ENCODE results near the gene KIFC1. TPM values are rescaled to one million over a fixed set of nuclear protein-coding genes. Genes with fewer than 3 reads are reported as not detected.
"Not testable (repeated sequence)": the region's sequence is repeated elsewhere in the genome, so short reads cannot be mapped to it uniquely, and the experiment has no call there.

The KIFC1 gene
- total RNA-seq, 2 experiments from 2014 or later = 117 to 127 TPM

DNA sequence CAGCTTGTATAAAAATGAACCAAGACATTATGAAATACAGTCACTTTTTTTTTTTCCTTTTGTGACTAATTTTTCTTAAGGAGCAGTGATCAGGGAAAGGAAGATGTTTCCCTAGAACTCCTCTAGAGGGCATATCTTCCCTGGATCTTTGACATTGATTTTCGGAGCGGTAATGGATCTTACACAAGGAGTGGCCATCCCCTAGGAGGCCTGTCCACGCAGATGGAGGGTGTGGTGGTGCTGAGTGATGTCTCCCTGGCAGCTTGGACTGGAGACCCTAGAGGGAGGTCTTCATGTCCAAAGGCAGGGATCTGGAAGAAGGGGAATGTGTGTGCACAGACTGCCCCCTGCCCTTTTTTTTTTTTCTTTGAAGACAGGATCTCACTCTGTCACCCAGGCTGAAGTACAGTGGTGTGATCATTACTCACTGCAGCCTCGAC, 7.0 kb upstream of the KIFC1 start:
- no peak overlapping the region for H3K4me3 Mint-ChIP-seq
- no peak overlapping the region for H3K27ac Mint-ChIP-seq
- POLR2A ChIA-PET = interaction anchor here (0.7 to 1.2 kb wide), 2 partner anchors 10 to 225 kb away, joined by 3 to 5 read pairs; no protein-coding TSS in a partner anchor
- no peak for ATAC-seq (ENCODE audit: low read depth)
- no peaks in the 10 kb centered on the region for H3K9me3 Mint-ChIP-seq
- H3K4me1 Mint-ChIP-seq = no peaks in the 10 kb centered on the region
- H3K27me3 Mint-ChIP-seq = peaks cover 2% of the 10 kb centered on the region
- no peak for DNase-seq
- no peaks in the 10 kb centered on the region for H3K36me3 Mint-ChIP-seq

DNA sequence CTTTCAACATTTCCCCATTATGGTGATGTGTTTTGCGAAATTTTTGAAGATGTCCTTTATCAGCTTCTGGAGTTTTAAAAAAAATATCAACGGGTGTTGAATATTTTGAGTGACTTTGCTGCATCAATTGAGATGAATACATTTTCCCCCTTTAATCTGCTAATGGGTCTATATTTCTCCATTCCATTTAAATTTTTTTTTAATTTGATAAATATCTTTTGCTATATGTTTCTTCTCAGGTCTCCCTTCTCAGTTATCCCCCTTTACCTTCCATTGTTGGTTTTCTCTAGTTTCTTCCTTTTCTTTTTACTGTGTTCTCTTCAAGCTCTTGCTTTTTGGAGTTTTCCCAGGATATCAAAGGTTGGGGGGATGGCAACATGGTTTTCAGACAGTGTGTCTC, 1.4 kb upstream of the KIFC1 start:
- no peaks in the 10 kb centered on the region for H3K9me3 Mint-ChIP-seq
- H3K4me3 Mint-ChIP-seq = no peak overlapping the region
- peaks cover 22% of the 10 kb centered on the region for H3K36me3 Mint-ChIP-seq
- H3K4me1 Mint-ChIP-seq = peaks cover 30% of the 10 kb centered on the region
- ATAC-seq (ENCODE audit: low read depth) (no peak), DNase-seq (no peak)
- H3K27me3 Mint-ChIP-seq = peaks cover 2% of the 10 kb centered on the region
- POLR2A ChIA-PET = interaction anchor here (0.9 to 1.7 kb wide), 3 partner anchors 35 to 113 kb away, joined by 3 to 6 read pairs (median 3); partner anchors contain the start of gene B3GALT4
- H3K27ac Mint-ChIP-seq = no peak overlapping the region

DNA sequence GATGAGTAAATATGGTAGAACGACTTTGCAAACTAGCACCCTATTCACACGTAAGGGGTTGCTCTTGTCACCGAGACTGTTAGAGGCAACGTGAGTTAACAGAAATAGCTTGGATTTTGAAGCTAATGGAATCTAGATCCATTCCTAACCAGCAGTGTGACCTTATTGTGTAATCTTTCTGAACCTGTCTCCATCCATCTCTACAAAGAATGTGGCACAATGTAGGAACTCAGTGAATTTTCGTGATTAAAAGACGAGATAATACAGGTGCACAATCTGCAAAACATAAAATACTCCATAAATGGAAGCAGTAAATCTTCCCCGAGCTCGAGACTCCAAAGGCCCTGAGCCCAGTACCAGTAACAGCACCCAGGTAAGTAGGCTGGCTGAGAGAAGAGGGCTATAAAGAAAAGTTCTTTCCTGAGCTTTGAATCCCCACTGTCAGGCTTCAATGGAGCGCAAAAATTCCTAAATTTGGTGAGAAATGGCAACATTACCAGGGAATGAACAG, 801 bp upstream of the KIFC1 start:
- Mint-ChIP-seq H3K27me3 (no peaks in the 10 kb centered on the region), H3K9me3 (no peaks in the 10 kb centered on the region), H3K36me3 (peaks cover 27% of the 10 kb centered on the region), H3K4me1 (peaks cover 35% of the 10 kb centered on the region), H3K4me3 (peak overlapping the region; percentile 94), H3K27ac (peak overlapping the region; percentile 89)
- DNase-seq (no peak), ATAC-seq (ENCODE audit: low read depth) (no peak)
- POLR2A ChIA-PET = interaction anchor here (0.9 to 1.7 kb wide), 7 partner anchors 19 to 188 kb away, joined by 3 to 8 read pairs (median 4); partner anchors contain the start of genes B3GALT4, ZBTB22 and ZBTB9

DNA sequence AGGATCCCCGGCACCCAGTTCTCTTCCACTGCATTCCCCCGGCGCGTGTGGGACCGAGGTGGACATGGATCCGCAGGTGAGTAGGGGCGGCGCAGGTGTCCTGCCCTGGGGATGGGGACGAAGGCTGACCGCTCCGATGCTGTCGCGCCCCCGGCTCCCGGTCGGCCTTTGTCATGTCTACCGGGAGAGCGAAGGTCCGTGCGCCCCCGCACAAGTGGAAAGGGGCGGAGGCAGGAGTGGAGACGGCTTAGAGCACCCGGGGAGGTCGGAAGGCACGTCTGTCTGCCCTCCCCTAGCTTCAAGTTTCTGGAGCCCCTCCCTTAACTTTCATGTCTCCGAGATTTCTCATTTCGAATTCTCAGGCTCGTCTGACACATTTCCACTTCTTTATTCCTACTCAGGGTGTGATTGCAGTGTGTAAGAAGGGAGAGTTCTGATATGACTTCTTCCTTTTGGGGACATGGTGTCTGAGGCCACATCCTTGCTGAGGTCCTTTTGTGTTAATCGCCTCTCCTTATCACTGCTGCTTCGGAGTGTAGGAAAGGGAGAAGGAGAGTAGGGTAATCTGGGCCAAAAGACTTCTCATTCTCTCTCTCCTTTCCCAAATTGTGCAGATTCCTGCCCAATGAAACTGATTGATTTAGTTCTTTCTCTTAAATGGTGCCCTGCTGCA, 435 bp downstream of the KIFC1 start:
- H3K27ac Mint-ChIP-seq = peak overlapping the region; percentile 89
- POLR2A ChIA-PET = interaction anchor here (0.6 to 1.6 kb wide), 14 partner anchors 12 to 176 kb away, joined by 3 to 8 read pairs (median 4); partner anchors contain the start of genes B3GALT4, CUTA and RGL2
- DNase-seq = no peak
- peak; percentile 7 for ATAC-seq (ENCODE audit: low read depth)
- peak overlapping the region; percentile 94 for H3K4me3 Mint-ChIP-seq
- H3K27me3 Mint-ChIP-seq = no peaks in the 10 kb centered on the region
- no peaks in the 10 kb centered on the region for H3K9me3 Mint-ChIP-seq
- peaks cover 39% of the 10 kb centered on the region for H3K4me1 Mint-ChIP-seq
- peaks cover 31% of the 10 kb centered on the region for H3K36me3 Mint-ChIP-seq

DNA sequence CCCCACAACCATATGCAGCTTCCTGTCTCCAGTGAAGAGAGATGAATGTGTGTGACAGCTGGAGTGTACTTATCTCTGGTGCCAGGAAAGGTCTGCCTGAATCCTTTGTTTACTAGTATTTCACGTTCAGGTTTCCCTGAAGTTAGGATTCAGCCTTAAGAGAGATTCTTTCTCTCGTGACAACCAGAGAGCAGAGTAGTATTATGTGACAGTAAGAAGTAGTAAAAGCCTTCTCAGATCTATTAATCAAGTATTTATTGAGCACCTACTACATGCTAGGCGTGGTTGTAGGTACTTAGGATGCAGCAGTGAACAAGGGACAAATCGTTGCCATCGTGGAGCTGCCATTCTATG, 949 bp downstream of the KIFC1 start:
- peaks cover 40% of the 10 kb centered on the region for H3K4me1 Mint-ChIP-seq
- H3K36me3 Mint-ChIP-seq = peaks cover 33% of the 10 kb centered on the region
- no peak for ATAC-seq (ENCODE audit: low read depth)
- no peaks in the 10 kb centered on the region for H3K9me3 Mint-ChIP-seq
- no peak for DNase-seq
- peak overlapping the region; percentile 94 for H3K4me3 Mint-ChIP-seq
- no peaks in the 10 kb centered on the region for H3K27me3 Mint-ChIP-seq
- POLR2A ChIA-PET = interaction anchor here (0.6 to 1.6 kb wide), 14 partner anchors 12 to 176 kb away, joined by 3 to 8 read pairs (median 4); partner anchors contain the start of genes B3GALT4, CUTA and RGL2
- peak overlapping the region; percentile 89 for H3K27ac Mint-ChIP-seq

DNA sequence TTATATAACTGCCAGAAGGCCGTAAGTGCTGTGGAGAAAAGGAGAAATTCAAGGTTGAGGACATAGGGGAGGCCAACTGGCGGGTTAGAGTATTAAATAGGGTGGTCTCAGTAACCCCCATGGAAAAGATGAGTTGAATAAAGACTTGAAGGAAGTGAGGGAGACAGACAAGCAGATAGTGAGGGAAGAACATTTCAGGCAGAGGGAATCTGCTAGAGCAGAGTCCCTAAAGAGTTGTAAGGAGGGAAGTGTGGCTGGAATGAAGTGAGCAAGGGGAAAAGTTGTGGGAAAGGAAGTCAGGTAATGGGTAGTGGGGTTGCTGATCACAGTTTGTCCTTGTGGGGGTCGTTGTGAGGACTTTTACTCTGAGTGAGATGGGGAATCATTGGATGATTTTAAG, 1.4 kb downstream of the KIFC1 start:
- ATAC-seq (ENCODE audit: low read depth) (no peak), DNase-seq (no peak)
- Mint-ChIP-seq H3K4me3 (peak overlapping the region; percentile 94), H3K9me3 (no peaks in the 10 kb centered on the region), H3K36me3 (peaks cover 35% of the 10 kb centered on the region), H3K4me1 (peaks cover 44% of the 10 kb centered on the region), H3K27ac (peak overlapping the region; percentile 89), H3K27me3 (no peaks in the 10 kb centered on the region)
- POLR2A ChIA-PET = interaction anchor here (0.6 to 1.6 kb wide), 10 partner anchors 11 to 141 kb away, joined by 3 to 8 read pairs (median 4); partner anchors contain the start of genes B3GALT4, CUTA and RGL2

DNA sequence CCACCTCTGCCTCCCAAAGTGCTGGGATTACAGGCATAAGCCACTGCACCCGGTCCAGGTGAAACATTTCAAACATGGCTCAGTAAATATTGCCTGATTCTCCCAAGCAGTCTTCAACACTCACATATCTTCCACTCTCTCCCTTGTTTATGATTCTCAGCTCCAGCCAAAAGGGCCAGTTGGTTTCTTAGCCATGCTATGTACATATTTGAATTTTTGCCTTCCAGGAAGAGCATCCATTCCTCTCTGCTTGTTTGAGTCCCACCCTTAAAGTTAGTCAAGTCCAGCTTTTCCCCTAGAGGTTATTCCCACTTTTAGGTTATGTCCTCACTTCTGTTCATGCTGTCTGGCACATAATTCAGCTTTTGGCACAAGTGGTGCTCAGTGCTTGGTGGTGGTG, 5.9 kb downstream of the KIFC1 start:
- DNase-seq (no peak), ATAC-seq (ENCODE audit: low read depth) (no peak)
- no peaks in the 10 kb centered on the region for H3K27me3 Mint-ChIP-seq
- peaks cover 38% of the 10 kb centered on the region for H3K4me1 Mint-ChIP-seq
- H3K4me3 Mint-ChIP-seq = no peak overlapping the region
- peaks cover 43% of the 10 kb centered on the region for H3K36me3 Mint-ChIP-seq
- H3K27ac Mint-ChIP-seq = no peak overlapping the region
- POLR2A ChIA-PET = interaction anchor here (1.5 to 1.7 kb wide), 2 partner anchors 8 to 148 kb away, joined by 3 to 5 read pairs; no protein-coding TSS in a partner anchor
- no peaks in the 10 kb centered on the region for H3K9me3 Mint-ChIP-seq

DNA sequence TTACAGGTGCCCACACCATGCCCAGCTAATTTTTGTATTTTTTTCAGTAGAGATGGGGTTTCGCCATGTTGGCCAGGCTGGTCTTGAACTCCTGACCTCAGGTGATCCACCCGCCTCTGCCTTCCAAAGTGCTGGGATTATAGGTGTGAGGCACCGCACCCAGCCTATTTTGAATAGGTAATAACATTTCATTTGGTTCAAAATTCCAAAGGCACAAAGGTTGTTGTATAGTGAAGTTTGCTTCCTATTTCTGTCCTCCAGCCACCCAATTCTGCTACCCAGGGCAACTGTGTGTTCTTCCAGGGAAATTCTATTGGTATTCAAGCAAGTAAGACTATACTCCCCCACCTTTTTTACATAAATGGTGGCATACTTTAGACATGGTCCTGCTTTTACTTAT, 7.0 kb downstream of the KIFC1 start:
- POLR2A ChIA-PET = interaction anchor here (0.6 kb wide), 1 partner anchor 55 kb away, joined by 3 read pairs; no protein-coding TSS in a partner anchor
- H3K4me3 Mint-ChIP-seq; ATAC-seq (ENCODE audit: low read depth); H3K27me3 Mint-ChIP-seq; DNase-seq; H3K9me3 Mint-ChIP-seq; H3K27ac Mint-ChIP-seq: not testable (repeated sequence)
- Mint-ChIP-seq H3K4me1 (peaks cover 31% of the 10 kb centered on the region), H3K36me3 (peaks cover 42% of the 10 kb centered on the region)

DNA sequence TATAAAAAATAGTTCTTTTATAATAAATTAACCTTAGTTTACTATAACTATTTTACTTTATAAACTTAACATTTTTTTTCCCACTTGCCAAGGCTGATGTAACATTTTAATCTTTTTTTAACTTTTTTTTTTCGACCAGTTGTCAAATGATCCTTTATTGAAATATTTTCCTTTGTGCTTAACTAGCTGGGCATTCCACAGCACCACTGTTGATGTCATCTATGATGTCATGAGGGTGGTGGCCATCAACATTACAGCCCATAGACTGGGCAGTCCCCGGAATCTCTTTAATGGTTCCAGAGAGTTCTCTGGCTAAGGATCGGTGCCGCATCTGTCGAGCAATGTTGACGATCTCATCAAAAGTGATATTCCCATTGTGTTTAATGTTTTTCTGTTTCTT, 8.3 kb downstream of the KIFC1 start:
- DNase-seq; ATAC-seq (ENCODE audit: low read depth); H3K4me3 Mint-ChIP-seq; H3K27me3 Mint-ChIP-seq; H3K9me3 Mint-ChIP-seq; H3K27ac Mint-ChIP-seq; POLR2A ChIA-PET: not testable (repeated sequence)
- Mint-ChIP-seq H3K4me1 (peaks cover 24% of the 10 kb centered on the region), H3K36me3 (peaks cover 44% of the 10 kb centered on the region)

DNA sequence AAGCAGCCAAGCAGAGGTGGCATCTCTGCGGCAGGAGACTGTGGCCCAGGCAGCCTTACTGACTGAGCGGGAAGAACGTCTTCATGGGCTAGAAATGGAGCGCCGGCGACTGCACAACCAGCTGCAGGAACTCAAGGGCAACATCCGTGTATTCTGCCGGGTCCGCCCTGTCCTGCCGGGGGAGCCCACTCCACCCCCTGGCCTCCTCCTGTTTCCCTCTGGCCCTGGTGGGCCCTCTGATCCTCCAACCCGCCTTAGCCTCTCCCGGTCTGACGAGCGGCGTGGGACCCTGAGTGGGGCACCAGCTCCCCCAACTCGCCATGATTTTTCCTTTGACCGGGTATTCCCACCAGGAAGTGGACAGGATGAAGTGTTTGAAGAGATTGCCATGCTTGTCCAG, 13.3 kb downstream of the KIFC1 start:
- Mint-ChIP-seq H3K27ac (peak overlapping the region; percentile 56), H3K9me3 (no peaks in the 10 kb centered on the region), H3K27me3 (no peaks in the 10 kb centered on the region), H3K4me1 (peaks cover 19% of the 10 kb centered on the region), H3K36me3 (peaks cover 40% of the 10 kb centered on the region), H3K4me3 (no peak overlapping the region)
- ATAC-seq (ENCODE audit: low read depth) = no peak
- DNase-seq = no peak
- POLR2A ChIA-PET = no interaction called here

DNA sequence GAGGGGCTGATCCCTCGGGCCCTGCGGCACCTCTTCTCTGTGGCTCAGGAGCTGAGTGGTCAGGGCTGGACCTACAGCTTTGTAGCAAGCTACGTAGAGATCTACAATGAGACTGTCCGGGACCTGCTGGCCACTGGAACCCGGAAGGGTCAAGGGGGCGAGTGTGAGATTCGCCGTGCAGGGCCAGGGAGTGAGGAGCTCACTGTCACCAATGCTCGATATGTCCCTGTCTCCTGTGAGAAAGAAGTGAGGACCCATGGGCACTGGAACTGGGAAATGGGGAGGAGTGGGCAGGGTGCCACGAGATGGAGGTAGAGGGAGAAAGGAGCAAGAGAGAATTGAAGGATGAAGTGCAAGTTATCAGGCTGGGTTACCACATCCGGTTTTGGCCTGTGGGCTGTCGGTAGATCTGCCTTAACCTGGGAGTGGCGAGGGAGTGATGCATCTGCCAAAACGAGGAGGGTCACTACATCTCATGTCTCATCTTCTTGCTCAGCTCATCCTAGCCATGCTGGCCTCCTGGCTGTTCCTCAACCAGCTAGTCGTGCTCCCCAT, 13.8 kb downstream of the KIFC1 start:
- Mint-ChIP-seq H3K27me3 (no peaks in the 10 kb centered on the region), H3K4me3 (peak overlapping the region; percentile 14), H3K36me3 (peaks cover 38% of the 10 kb centered on the region), H3K4me1 (peaks cover 19% of the 10 kb centered on the region), H3K9me3 (no peaks in the 10 kb centered on the region), H3K27ac (peak overlapping the region; percentile 56)
- ATAC-seq (ENCODE audit: low read depth) (no peak), DNase-seq (no peak)
- POLR2A ChIA-PET = interaction anchor here (0.6 to 1.2 kb wide), 4 partner anchors 9 to 132 kb away, joined by 3 to 5 read pairs (median 4); partner anchors contain the start of gene CUTA

DNA sequence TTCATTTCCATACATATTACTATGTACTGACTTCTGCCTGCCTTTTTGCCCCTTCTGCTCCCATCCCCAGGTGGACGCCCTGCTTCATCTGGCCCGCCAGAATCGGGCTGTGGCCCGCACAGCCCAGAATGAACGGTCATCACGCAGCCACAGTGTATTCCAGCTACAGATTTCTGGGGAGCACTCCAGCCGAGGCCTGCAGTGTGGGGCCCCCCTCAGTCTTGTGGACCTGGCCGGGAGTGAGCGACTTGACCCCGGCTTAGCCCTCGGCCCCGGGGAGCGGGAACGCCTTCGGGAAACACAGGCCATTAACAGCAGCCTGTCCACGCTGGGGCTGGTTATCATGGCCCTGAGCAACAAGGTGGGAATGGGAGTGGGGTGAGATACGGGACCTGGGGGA, 14.5 kb downstream of the KIFC1 start:
- H3K36me3 Mint-ChIP-seq = peaks cover 38% of the 10 kb centered on the region
- H3K27ac Mint-ChIP-seq = peak overlapping the region; percentile 56
- H3K4me1 Mint-ChIP-seq = peaks cover 19% of the 10 kb centered on the region
- ATAC-seq (ENCODE audit: low read depth) (no peak), DNase-seq (no peak)
- no peaks in the 10 kb centered on the region for H3K9me3 Mint-ChIP-seq
- H3K4me3 Mint-ChIP-seq = no peak overlapping the region
- H3K27me3 Mint-ChIP-seq = no peaks in the 10 kb centered on the region
- POLR2A ChIA-PET = interaction anchor here (0.6 to 1.2 kb wide), 4 partner anchors 9 to 132 kb away, joined by 3 to 5 read pairs (median 4); partner anchors contain the start of gene CUTA

DNA sequence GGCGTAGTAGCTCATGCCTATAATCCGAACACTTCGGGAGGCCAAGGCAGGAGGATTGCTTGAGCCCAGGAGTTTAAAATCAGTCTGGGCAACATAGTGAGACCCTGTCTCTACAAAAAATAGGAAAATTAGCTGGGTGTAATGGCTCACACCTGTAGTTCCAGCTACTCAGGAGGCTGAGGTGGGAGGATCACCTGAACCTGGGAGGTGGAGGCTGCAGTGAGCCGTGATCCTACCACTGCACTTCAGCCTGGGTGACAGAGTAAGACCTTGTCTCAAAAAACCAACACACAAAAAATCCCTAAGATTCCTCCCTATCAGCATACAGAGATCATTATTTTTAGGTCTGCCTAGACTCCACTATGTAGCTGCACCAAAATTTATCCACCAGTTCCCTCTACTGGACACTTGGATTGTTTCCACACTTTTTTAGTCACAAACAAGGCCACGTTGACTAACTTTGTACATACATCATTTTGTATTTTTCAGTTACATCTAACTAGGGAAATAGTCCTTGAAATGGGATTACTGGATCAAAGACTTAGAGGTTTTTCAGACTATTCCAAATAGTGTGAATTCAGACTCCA, 15.6 kb downstream of the KIFC1 start:
- Mint-ChIP-seq H3K4me1 (peaks cover 24% of the 10 kb centered on the region), H3K36me3 (peaks cover 33% of the 10 kb centered on the region), H3K27me3 (no peaks in the 10 kb centered on the region), H3K27ac (no peak overlapping the region), H3K9me3 (no peaks in the 10 kb centered on the region), H3K4me3 (no peak overlapping the region)
- ATAC-seq (ENCODE audit: low read depth) (no peak), DNase-seq (no peak)
- POLR2A ChIA-PET = interaction anchor here (1.4 kb wide), 1 partner anchor 15 kb away, joined by 4 read pairs; the partner anchor contains the start of gene KIFC1
